HG03064 (cell line): ENCODE results near the gene CRYGC.

Source experiments
- ATAC-seq: cut with Tn5 transposase; IDR thresholded peaks from one replicate; pipeline ENCODE4 v1.9.1; 2021; ENCODE audit warnings: low read depth; ENCODE audit not compliant: unreplicated experiment

CRYGC gene

DNA sequence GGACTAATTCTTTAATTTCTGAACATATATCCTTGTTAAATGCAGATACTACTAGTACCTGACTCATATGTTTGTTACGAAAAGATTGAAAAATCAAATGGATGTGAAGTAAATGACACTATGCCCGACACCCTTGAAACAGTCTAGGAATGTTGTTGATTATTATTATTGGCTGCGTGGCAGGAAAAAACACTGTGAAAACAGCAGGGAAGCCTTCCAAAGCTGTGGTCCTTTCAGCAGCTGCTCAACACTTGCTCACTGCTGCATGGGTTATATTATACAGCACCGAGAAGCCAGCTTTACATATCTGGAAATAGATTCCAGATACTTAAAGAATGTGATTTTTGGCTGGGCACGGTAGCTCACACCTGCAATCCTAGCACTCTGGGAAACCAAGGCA is 31.8 kb downstream of the CRYGC start:
- ATAC-seq = no peak

DNA sequence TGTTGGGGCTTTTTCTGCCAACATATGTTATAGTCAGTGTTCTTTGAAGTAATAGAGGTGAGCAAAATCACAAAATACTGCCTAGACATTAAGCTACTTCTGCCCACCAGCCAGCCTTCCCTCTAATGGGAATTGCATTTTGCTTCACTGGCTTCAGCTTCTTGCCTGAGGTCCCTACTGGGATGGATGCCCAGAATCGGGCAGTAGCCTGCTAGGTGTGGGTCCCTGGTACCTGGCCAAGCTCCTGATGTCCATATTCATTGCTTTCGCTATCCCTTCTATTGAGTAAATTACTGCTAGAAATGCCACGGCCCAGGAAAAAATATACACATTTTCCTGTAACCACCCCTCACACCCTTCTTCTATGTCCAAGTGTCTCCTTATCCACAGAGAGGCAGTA is 32.3 kb downstream of the CRYGC start:
- ATAC-seq = no peak

DNA sequence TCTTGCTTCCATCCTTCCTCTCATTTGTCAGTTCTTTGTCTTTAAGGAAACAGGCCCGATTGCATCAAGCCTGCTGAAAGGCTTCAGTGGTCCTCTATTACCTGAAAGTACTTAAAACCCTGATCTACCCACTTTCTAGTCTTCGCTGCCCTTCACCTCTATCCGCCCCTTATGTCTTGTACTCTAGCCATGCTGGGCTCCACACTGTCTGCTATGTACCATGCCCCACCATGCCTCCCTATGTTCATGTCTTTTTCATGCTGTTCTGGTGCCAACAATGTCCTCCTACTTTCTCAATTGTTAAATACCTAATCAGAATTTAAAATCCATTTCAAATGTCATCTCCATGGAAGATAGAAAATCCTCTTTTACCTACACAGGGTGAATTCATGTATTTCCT is 33.5 kb downstream of the CRYGC start:
- no peak for ATAC-seq

DNA sequence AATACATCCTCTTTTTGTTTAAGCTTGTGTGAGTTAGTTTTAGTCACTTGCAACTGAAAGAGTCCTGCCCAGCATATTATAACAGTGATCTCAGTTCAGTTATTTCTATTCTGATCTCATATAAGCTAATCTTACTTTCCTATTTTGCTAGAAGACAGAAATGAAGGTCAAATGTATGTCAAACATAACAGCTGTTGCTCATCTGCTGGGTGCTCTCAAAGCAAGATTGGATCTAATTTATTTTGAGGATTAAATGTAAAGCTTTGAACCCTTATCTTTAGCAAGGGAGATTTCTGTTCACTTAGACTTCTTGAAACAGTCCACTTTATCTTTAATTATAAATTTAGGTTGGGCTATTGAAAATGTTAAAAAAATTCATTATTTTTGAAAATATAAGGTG is 36.5 kb downstream of the CRYGC start:
- ATAC-seq = no peak

DNA sequence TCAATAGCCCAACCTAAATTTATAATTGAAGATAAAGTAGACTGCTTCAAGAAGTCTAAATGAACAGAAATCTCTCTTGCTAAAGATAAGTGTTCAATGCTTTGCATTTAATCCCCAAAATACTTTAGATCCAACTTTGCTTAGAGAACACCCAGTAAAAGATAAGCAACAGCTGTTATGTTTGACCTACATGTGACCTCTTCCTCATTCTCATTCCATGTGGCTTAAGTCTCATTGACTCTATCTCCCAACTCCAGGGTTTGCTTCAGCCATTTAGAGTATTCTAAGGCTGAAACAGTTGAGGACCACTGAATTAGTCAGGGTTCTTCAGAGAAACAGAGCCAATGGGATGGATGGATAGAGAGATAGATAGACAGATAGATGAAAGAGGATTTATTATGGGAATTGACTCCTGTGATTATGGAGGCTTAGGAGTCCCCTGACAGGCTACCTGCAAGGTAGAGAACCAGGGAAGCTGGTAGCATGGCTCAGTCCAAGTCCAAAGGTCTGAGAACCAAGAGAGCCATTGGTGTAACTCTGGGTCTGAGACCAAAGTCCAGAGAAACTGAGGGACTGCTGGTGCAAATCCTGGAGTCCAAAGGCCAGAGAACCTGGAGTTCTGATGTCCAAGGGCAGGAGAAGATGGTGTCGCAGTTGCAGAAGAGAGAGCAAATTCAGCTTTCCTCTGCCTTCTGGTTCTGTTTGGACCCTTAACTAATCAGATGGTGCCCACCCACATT is 37.4 kb downstream of the CRYGC start:
- ATAC-seq = no peak

DNA sequence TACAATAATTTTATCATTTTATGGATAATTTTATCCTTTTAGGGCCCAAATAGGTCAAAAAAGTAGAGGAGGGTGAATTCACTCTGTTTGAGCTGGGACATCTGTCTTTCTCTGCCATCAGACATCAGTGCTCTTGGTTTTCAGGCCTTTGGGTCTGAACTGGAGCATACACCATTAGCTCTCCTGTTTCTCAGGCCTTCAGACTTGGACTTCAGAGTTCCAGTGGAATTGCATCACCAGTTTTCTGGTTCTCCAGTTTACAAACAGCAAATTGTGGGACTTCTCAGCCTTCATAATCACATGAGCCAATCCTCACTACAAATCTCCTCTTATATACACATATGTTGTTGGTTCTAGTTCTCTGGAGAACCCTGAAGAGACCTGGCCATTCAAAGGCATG is 39.2 kb downstream of the CRYGC start:
- no peak for ATAC-seq

DNA sequence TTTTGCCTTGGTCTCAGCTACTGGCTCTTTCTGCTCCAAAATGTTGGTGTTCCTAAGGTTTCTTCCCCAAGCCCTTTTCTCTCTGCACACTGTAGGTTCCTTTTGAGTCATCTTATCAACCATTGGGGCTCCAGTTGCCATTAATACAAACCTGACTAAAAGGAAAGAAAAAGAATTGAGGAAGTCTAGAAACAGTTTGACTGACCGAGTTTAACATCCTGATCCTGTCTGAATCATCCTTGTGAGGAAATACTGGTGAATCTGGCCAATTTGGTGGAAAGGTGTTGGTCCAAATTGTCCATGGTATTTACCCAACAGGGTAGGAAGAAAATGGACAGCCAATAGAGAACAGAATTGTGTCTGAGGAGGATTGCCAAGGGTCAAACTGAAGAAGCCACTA is 43.6 kb downstream of the CRYGC start:
- no peak for ATAC-seq

DNA sequence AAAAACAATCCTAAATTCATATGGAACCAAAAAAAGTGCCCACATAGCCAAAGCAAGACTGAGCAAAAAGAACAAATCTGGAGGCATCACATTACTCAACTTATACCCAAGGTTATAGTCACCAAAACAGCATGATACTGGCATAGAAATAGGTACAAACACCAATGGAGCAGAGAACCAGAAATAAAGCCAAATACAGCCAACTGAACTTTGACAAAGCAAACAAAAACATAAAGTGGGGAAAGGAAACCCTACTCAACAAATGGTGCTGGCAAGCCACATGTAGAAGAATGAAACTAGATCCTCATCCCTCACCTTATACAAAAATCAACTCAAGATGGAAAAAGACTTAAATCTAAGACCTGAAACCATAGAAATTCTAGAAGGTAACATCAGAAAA is 45.8 kb downstream of the CRYGC start:
- no peak for ATAC-seq
